HCT116 (cell line): ENCODE results near the gene SUGCT.

Source experiments
- CTCF ChIP-seq, 3 experiments: fragments of 200-600 bp in 1 of 3; sonication (generic) in 1 of 3; IDR thresholded peaks in 2 of 3; conservative IDR thresholded peaks in 1 of 3; 2 replicates each; pipeline ENCODE4 v1.5.1; 2012 to 2017; ENCODE audit warnings: low read depth in 2 of 3, low read length in 2 of 3, antibody characterized with exemption in 1 of 3, borderline replicate concordance in 1 of 3, control low read depth in 1 of 3, mild to moderate bottlenecking in 1 of 3, mixed read lengths in 1 of 3, mixed run types in 1 of 3, moderate library complexity in 1 of 3; ENCODE audit not compliant: insufficient read depth in 1 of 3
- EZH2 ChIP-seq: fragments of 200-600 bp; sonication (generic); IDR thresholded peaks from 2 replicates; pipeline ENCODE4 v1.6.1; 2017; ENCODE audit warnings: antibody characterized with exemption, mixed run types
- EZH2phosphoT487 ChIP-seq: fragments of 200-600 bp; IDR thresholded peaks from 2 replicates; pipeline ENCODE4 v1.6.1; 2018; ENCODE audit warnings: antibody characterized with exemption, borderline replicate concordance

GRCh38 chr7:40535678-40536077 is 400.9 kb downstream of the SUGCT start:
- no peak for TF ChIP-seq EZH2phosphoT487
- no peak for TF ChIP-seq EZH2
- TF ChIP-seq CTCF (IDR thresholded peaks at IDR 0.05 in 2 of 3, conservative IDR thresholded peaks at IDR 0.05 in 1 of 3; ENCODE audit: borderline replicate concordance in 1 of 3, insufficient read depth in 1 of 3, low read depth in 2 of 3, low read length in 2 of 3), result no peak
